H7 (cell line): ENCODE measurements around the gene THSD8. TPM values are rescaled to one million over a fixed set of nuclear protein-coding genes. Genes with fewer than 3 reads are reported as not detected.
"Not testable (repeated sequence)": the region's sequence is repeated elsewhere in the genome, so short reads cannot be mapped to it uniquely, and the experiment has no call there.

Experiments used
- DNase-seq: peaks from one replicate; pipeline ENCODE4 v3.0.0; 2012
- H3K27me3 ChIP-seq: 2 replicates; pipeline ENCODE4 v1.6.0; 2011; ENCODE audit warnings: mild to moderate bottlenecking, low read length; ENCODE audit not compliant: control insufficient read depth, insufficient read depth
- H3K36me3 ChIP-seq: replicated peaks from 2 replicates; pipeline ENCODE4 v1.5.1; 2011; ENCODE audit warnings: low read length; ENCODE audit not compliant: control insufficient read depth, insufficient read depth
- H3K4me3 ChIP-seq: 2 replicates; pipeline ENCODE4 v1.5.1; 2011; ENCODE audit warnings: low read depth, mild to moderate bottlenecking, control low read depth, low read length, moderate library complexity; ENCODE audit not compliant: insufficient read depth
- total RNA-seq: library from RNA; depleted of rRNA; stranded (reverse); fragments of >200 nt; shearing (Covaris generic); gene quantifications from 2 replicates; pipeline ENCODE4 v1.2.3, GENCODE V29; 2014

THSD8 gene
- total RNA-seq, 1 experiment from 2014 or later: not detected

- Histone ChIP-seq H3K4me3 (peak overlapping the region; percentile 70), H3K36me3 (0 out of 2 replicates have a peak, but pooled peaks cover 2% of the 10 kb centered on the region), H3K27me3 (peaks cover 21% of the 10 kb centered on the region)
- DNase-seq: peak; percentile 99
Measured at GRCh38 chr19:12793290-12794195, 8.3 kb upstream of the THSD8 start.

GRCh38 chr19:12794196-12794941, 7.5 kb upstream of the THSD8 start:
- peak overlapping the region; percentile 61 for H3K4me3 ChIP-seq
- H3K27me3 ChIP-seq: peaks cover 21% of the 10 kb centered on the region
- peaks cover 6% of the 10 kb centered on the region; the same call in 1 of the 2 replicates for H3K36me3 ChIP-seq
- DNase-seq: peak; percentile 15

GRCh38 chr19:12794971-12795381, 6.9 kb upstream of the THSD8 start:
- Histone ChIP-seq H3K36me3 (peaks cover 11% of the 10 kb centered on the region), H3K27me3 (peaks cover 21% of the 10 kb centered on the region), H3K4me3 (no peak overlapping the region)
- DNase-seq: no peak

- H3K36me3 ChIP-seq: peaks cover 14% of the 10 kb centered on the region
- peaks cover 15% of the 10 kb centered on the region for H3K27me3 ChIP-seq
- no peak overlapping the region for H3K4me3 ChIP-seq
- peak; percentile 91 for DNase-seq
Measured at GRCh38 chr19:12796146-12797071, 5.5 kb upstream of the THSD8 start.

GRCh38 chr19:12797141-12797587, 4.7 kb upstream of the THSD8 start:
- Histone ChIP-seq H3K4me3 (no peak overlapping the region), H3K27me3 (peaks cover 9% of the 10 kb centered on the region), H3K36me3 (peaks cover 14% of the 10 kb centered on the region)
- DNase-seq: no peak

- H3K4me3 ChIP-seq, DNase-seq, H3K27me3 ChIP-seq: not testable (repeated sequence)
- H3K36me3 ChIP-seq: peaks cover 14% of the 10 kb centered on the region
Measured at GRCh38 chr19:12797607-12798006, 4.3 kb upstream of the THSD8 start.

GRCh38 chr19:12799742-12800465, 2.0 kb upstream of the THSD8 start:
- peaks cover 9% of the 10 kb centered on the region for H3K27me3 ChIP-seq
- no peak overlapping the region for H3K4me3 ChIP-seq
- no peak for DNase-seq
- peaks cover 14% of the 10 kb centered on the region for H3K36me3 ChIP-seq

- Histone ChIP-seq H3K36me3 (peaks cover 14% of the 10 kb centered on the region), H3K27me3 (peaks cover 9% of the 10 kb centered on the region), H3K4me3 (peak overlapping the region; percentile 97)
- DNase-seq: no peak
Measured at GRCh38 chr19:12800466-12800770, 1.5 kb upstream of the THSD8 start.

GRCh38 chr19:12800923-12801465, 875 bp upstream of the THSD8 start:
- Histone ChIP-seq H3K27me3 (peaks cover 9% of the 10 kb centered on the region), H3K36me3 (peaks cover 14% of the 10 kb centered on the region), H3K4me3 (peak overlapping the region; percentile 97)
- peak; percentile 76 for DNase-seq

GRCh38 chr19:12802267-12803106, 618 bp downstream of the THSD8 start:
- Histone ChIP-seq H3K4me3 (peak overlapping the region; percentile 97), H3K27me3 (peaks cover 9% of the 10 kb centered on the region), H3K36me3 (peaks cover 12% of the 10 kb centered on the region)
- DNase-seq: no peak

- Histone ChIP-seq H3K4me3 (no peak overlapping the region), H3K36me3 (peaks cover 11% of the 10 kb centered on the region), H3K27me3 (peaks cover 9% of the 10 kb centered on the region)
- DNase-seq: peak; percentile 48
Measured at GRCh38 chr19:12804051-12804450, 2.2 kb downstream of the THSD8 start.

- H3K27me3 ChIP-seq: peaks cover 9% of the 10 kb centered on the region
- DNase-seq: peak; percentile 97
- H3K4me3 ChIP-seq: peak within 1 kb of the TSS; percentile 85
- peaks cover 3% of the 10 kb centered on the region for H3K36me3 ChIP-seq
Measured at GRCh38 chr19:12806242-12807081, 4.6 kb downstream of the THSD8 start, which contains the start of gene RNASEH2A. Gene RNASEH2A, plus strand, starts transcription at chr19:12806584. Its CDS starts 90 bp downstream, at chr19:12806674.
